ENCODE results near the gene SHTN1. TPM values are rescaled to one million over a fixed set of nuclear protein-coding genes. Genes with fewer than 3 reads are reported as not detected.

The SHTN1 gene
- total and polyA plus RNA-seq, 2 donors (not counting 1 experiment from before 2014, with no cell fraction given): 0.06 to 0.34 TPM

DNA sequence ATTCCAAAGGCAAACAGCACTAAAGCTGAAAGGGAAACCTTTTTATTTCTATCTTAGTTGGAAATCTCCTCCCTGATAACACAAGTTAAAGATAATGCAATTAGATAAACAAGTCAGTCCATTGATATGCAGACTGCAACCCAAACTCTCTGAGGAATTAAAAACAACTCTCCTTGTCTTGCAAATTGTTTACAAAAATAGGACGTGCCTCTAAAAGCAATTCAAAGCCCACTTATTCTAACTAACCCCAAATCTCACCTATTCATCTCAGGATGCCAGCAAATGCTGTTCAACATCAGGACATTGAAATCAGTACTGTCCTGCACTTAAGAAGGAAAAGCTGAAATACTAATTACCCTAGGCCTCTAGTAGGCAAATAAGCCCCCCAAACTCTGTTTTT is 12.8 kb downstream of the SHTN1 start:
- Histone ChIP-seq H3K27me3 (replicated peaks in 1 of 4; ENCODE audit: control extremely low read depth in 1 of 4, control insufficient read depth in 3 of 4, insufficient read depth in 4 of 4, low read length in 3 of 4) (no peaks in the 10 kb centered on the region), H3K79me2 (ENCODE audit: control insufficient read depth, insufficient read depth, low read length) (no peaks in the 10 kb centered on the region), H3K4me2 (replicated peaks; ENCODE audit: low read depth, low read length, poor library complexity, severe bottlenecking) (no peak overlapping the region), H3K9me3 (ENCODE audit: control extremely low read depth in 1 of 3, control insufficient read depth in 2 of 3, insufficient read depth in 1 of 3, low read length in 2 of 3) (no peaks in the 10 kb centered on the region), H3K36me3 (replicated peaks in 1 of 2; ENCODE audit: control extremely low read depth in 1 of 2, control insufficient read depth in 1 of 2, extremely low read depth in 1 of 2, insufficient read depth in 2 of 2, low read length in 1 of 2) (no peaks in the 10 kb centered on the region), H2AFZ (ENCODE audit: insufficient read depth, low read depth, low read length, poor library complexity, severe bottlenecking) (no peak overlapping the region), H3K4me3 (ENCODE audit: control extremely low read depth in 1 of 5, extremely low read depth in 1 of 5, insufficient read depth in 1 of 5, low read depth in 2 of 5, low read length in 4 of 5) (no peak overlapping the region), H3K27ac (ENCODE audit: low read length in 2 of 2) (no peak overlapping the region), H4K20me1 (ENCODE audit: control insufficient read depth, insufficient read depth, low read length, poor library complexity, severe bottlenecking) (no peaks in the 10 kb centered on the region), H3K4me1 (ENCODE audit: control insufficient read depth in 2 of 2, insufficient read depth in 2 of 2, low read length in 2 of 2) (no peaks in the 10 kb centered on the region), H3K9ac (ENCODE audit: low read length) (no peak overlapping the region)
- no peak overlapping the region for H3K27ac Mint-ChIP-seq
- intact Hi-C loops (cut with micrococcal nuclease): no loop called here
- WGBS (ENCODE audit: insufficient coverage): 90% methylated on average over 1 of the region's 1 CpG
- no peaks in the 10 kb centered on the region for H3K4me1 Mint-ChIP-seq
- H3K4me3 Mint-ChIP-seq: no peak overlapping the region
- H3K27me3 Mint-ChIP-seq: peaks cover 9% of the 10 kb centered on the region
- no peak for ATAC-seq (ENCODE audit: low read depth)
- CTCF ChIA-PET: no interaction called here
- DNase-seq: no peak
- POLR2A ChIA-PET: no interaction called here
- no peak for TF ChIP-seq EZH2 (IDR thresholded peaks at IDR 0.05; ENCODE audit: borderline replicate concordance, insufficient read depth, low read depth, low read length, poor library complexity, severe bottlenecking)
- TF ChIP-seq, protein P1, sequence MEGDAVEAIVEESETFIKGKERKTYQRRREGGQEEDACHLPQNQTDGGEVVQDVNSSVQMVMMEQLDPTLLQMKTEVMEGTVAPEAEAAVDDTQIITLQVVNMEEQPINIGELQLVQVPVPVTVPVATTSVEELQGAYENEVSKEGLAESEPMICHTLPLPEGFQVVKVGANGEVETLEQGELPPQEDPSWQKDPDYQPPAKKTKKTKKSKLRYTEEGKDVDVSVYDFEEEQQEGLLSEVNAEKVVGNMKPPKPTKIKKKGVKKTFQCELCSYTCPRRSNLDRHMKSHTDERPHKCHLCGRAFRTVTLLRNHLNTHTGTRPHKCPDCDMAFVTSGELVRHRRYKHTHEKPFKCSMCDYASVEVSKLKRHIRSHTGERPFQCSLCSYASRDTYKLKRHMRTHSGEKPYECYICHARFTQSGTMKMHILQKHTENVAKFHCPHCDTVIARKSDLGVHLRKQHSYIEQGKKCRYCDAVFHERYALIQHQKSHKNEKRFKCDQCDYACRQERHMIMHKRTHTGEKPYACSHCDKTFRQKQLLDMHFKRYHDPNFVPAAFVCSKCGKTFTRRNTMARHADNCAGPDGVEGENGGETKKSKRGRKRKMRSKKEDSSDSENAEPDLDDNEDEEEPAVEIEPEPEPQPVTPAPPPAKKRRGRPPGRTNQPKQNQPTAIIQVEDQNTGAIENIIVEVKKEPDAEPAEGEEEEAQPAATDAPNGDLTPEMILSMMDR (IDR thresholded peaks at IDR 0.05): no peak
- H3K9me3 Mint-ChIP-seq (ENCODE audit: insufficient read depth): no peaks in the 10 kb centered on the region

DNA sequence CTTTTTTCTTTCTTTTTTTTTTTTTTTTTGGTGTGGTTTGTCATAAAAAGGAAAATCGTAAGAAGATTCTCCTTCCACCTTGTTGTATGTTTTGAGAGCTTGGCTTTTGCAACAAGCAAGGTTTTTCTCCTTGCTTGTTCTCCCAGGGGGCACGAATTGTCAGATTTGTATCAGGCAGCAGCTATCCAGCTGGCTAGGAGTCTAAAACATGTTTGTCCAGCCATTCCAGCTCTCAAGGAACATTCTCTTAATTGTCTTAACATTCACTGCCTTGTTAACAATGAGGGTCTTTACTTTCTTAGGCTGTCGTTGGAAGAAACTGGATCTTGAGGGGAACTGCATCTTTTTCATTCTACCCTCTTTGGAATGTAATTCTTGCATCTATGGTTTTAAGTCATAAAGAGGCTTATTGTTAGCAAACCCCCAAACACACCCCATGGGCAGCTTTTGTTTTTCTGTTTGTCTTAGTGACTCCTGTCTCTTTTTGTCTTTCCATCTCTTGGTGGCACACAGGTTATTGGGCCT is 14.6 kb downstream of the SHTN1 start:
- Histone ChIP-seq H3K79me2 (ENCODE audit: control insufficient read depth, insufficient read depth, low read length) (no peaks in the 10 kb centered on the region), H3K4me2 (replicated peaks; ENCODE audit: low read depth, low read length, poor library complexity, severe bottlenecking) (no peak overlapping the region), H3K27ac (ENCODE audit: low read length in 2 of 2) (no peak overlapping the region), H2AFZ (ENCODE audit: insufficient read depth, low read depth, low read length, poor library complexity, severe bottlenecking) (no peak overlapping the region), H3K27me3 (replicated peaks in 1 of 4; ENCODE audit: control extremely low read depth in 1 of 4, control insufficient read depth in 3 of 4, insufficient read depth in 4 of 4, low read length in 3 of 4) (no peaks in the 10 kb centered on the region), H3K4me1 (ENCODE audit: control insufficient read depth in 2 of 2, insufficient read depth in 2 of 2, low read length in 2 of 2) (no peaks in the 10 kb centered on the region), H3K9me3 (ENCODE audit: control extremely low read depth in 1 of 3, control insufficient read depth in 2 of 3, insufficient read depth in 1 of 3, low read length in 2 of 3) (no peaks in the 10 kb centered on the region), H4K20me1 (ENCODE audit: control insufficient read depth, insufficient read depth, low read length, poor library complexity, severe bottlenecking) (no peaks in the 10 kb centered on the region), H3K9ac (ENCODE audit: low read length) (no peak overlapping the region), H3K4me3 (ENCODE audit: control extremely low read depth in 1 of 5, extremely low read depth in 1 of 5, insufficient read depth in 1 of 5, low read depth in 2 of 5, low read length in 4 of 5) (no peak overlapping the region), H3K36me3 (replicated peaks in 1 of 2; ENCODE audit: control extremely low read depth in 1 of 2, control insufficient read depth in 1 of 2, extremely low read depth in 1 of 2, insufficient read depth in 2 of 2, low read length in 1 of 2) (no peaks in the 10 kb centered on the region)
- no peaks in the 10 kb centered on the region for H3K4me1 Mint-ChIP-seq
- no peak overlapping the region for H3K27ac Mint-ChIP-seq
- no peaks in the 10 kb centered on the region for H3K9me3 Mint-ChIP-seq (ENCODE audit: insufficient read depth)
- TF ChIP-seq, protein P1 (IDR thresholded peaks at IDR 0.05): no peak
- no peak for TF ChIP-seq EZH2 (IDR thresholded peaks at IDR 0.05; ENCODE audit: borderline replicate concordance, insufficient read depth, low read depth, low read length, poor library complexity, severe bottlenecking)
- intact Hi-C loops (cut with micrococcal nuclease): no loop called here
- peaks cover 11% of the 10 kb centered on the region for H3K27me3 Mint-ChIP-seq
- no peak for DNase-seq
- ChIA-PET CTCF (no interaction called here), POLR2A (no interaction called here)
- 93% methylated on average over 2 of the region's 3 CpGs for WGBS (ENCODE audit: insufficient coverage)
- no peak overlapping the region for H3K4me3 Mint-ChIP-seq
- no peak for ATAC-seq (ENCODE audit: low read depth)

All from B cell (primary cell).